GM23338 (cell line): ENCODE results near the gene DDX39A. TPM values are rescaled to one million over a fixed set of nuclear protein-coding genes. Genes with fewer than 3 reads are reported as not detected.
A peak's percentile ranks its signal among the peaks of the same experiment; 100 is the strongest.

Experiments used
- ATAC-seq: fragments of 200-7000 bp; cut with Tn5 transposase; 3 replicates; pipeline ENCODE4 v1.9.1; 2020
- DNase-seq: peaks from one replicate; pipeline ENCODE4 v3.0.0-alpha.2; 2015; ENCODE audit warnings: low spot score
- H2AFZ ChIP-seq: fragments of 200-600 bp; sonication (generic); 2 replicates; pipeline ENCODE4 v1.8.0; 2016; ENCODE audit warnings: antibody characterized with exemption, mild to moderate bottlenecking, moderate library complexity
- H3F3A ChIP-seq: fragments of 200-600 bp; sonication (generic); replicated peaks from 2 replicates; pipeline ENCODE4 v1.8.0; 2017; ENCODE audit warnings: antibody characterized with exemption, mixed run types, low read depth
- H3K27ac ChIP-seq: fragments of 200-600 bp; sonication (generic); 2 replicates; pipeline ENCODE4 v1.6.1; 2016; ENCODE audit warnings: low read depth
- H3K27me3 ChIP-seq: fragments of 200-600 bp; sonication (generic); 2 replicates; pipeline ENCODE4 v1.8.0; 2016; ENCODE audit warnings: mild to moderate bottlenecking, mixed run types, moderate library complexity; ENCODE audit not compliant: insufficient read depth
- H3K36me3 ChIP-seq: fragments of 200-600 bp; sonication (generic); 2 replicates; pipeline ENCODE4 v1.8.0; 2016; ENCODE audit warnings: mild to moderate bottlenecking; ENCODE audit not compliant: insufficient read depth
- H3K4me1 ChIP-seq: fragments of 200-600 bp; sonication (generic); 2 replicates; pipeline ENCODE4 v1.8.0; 2016; ENCODE audit warnings: mild to moderate bottlenecking, moderate library complexity; ENCODE audit not compliant: insufficient read depth
- H3K4me2 ChIP-seq: fragments of 200-600 bp; sonication (generic); 2 replicates; pipeline ENCODE4 v1.7.1; 2017; ENCODE audit warnings: mixed run types
- H3K4me3 ChIP-seq: fragments of 200-600 bp; sonication (generic); 2 replicates; pipeline ENCODE4 v1.6.1; 2016; ENCODE audit warnings: mixed run types
- H3K79me2 ChIP-seq: fragments of 200-600 bp; sonication (generic); replicated peaks from 2 replicates; pipeline ENCODE4 v1.8.0; 2017; ENCODE audit warnings: mild to moderate bottlenecking; ENCODE audit not compliant: insufficient read depth
- H3K9me2 ChIP-seq: fragments of 200-600 bp; sonication (generic); 2 replicates; pipeline ENCODE4 v1.8.0; 2017; ENCODE audit not compliant: insufficient read depth
- H4K20me1 ChIP-seq: fragments of 200-600 bp; sonication (generic); replicated peaks from 2 replicates; pipeline ENCODE4 v1.8.0; 2017; ENCODE audit warnings: mild to moderate bottlenecking; ENCODE audit not compliant: insufficient read depth
- H3K27ac Mint-ChIP-seq: 2 replicates; pipeline ENCODE4 v1.8.0; 2020; ENCODE audit warnings: inconsistent platforms, mild to moderate bottlenecking, moderate library complexity, mixed read lengths
- H3K27me3 Mint-ChIP-seq: 3 replicates; pipeline ENCODE4 v1.8.0; 2022; ENCODE audit warnings: low read depth, mild to moderate bottlenecking, moderate library complexity, mixed read lengths, inconsistent platforms; ENCODE audit not compliant: insufficient read depth, poor library complexity
- H3K36me3 Mint-ChIP-seq: 3 replicates; pipeline ENCODE4 v1.8.0; 2021; ENCODE audit warnings: low read depth, mild to moderate bottlenecking, inconsistent platforms, moderate library complexity, mixed read lengths
- H3K4me1 Mint-ChIP-seq: 3 replicates; pipeline ENCODE4 v1.8.0; 2020; ENCODE audit warnings: mild to moderate bottlenecking, inconsistent platforms, mixed read lengths
- H3K4me3 Mint-ChIP-seq: 3 replicates; pipeline ENCODE4 v1.8.0; 2021; ENCODE audit warnings: moderate library complexity, mild to moderate bottlenecking, inconsistent platforms, mixed read lengths
- H3K9me3 Mint-ChIP-seq: 3 replicates; pipeline ENCODE4 v1.8.0; 2020; ENCODE audit warnings: moderate library complexity, mild to moderate bottlenecking, inconsistent platforms, mixed read lengths
- EZH2 ChIP-seq: fragments of 200-600 bp; sonication (generic); IDR thresholded peaks from one replicate; pipeline ENCODE4 v1.8.0; 2017; ENCODE audit warnings: antibody characterized with exemption, mild to moderate bottlenecking, low read depth; ENCODE audit not compliant: unreplicated experiment
- EZH2phosphoT487 ChIP-seq: fragments of 200-600 bp; sonication (generic); IDR thresholded peaks from one replicate; pipeline ENCODE4 v1.8.1; 2018; ENCODE audit warnings: antibody characterized with exemption; ENCODE audit not compliant: unreplicated experiment
- JUNB ChIP-seq: IDR thresholded peaks from one replicate; pipeline ENCODE4 v1.6.1; 2016; ENCODE audit warnings: antibody characterized with exemption; ENCODE audit not compliant: unreplicated experiment
- POLR2AphosphoS5 ChIP-seq: IDR thresholded peaks from 2 replicates; pipeline ENCODE4 v1.6.1; 2016; ENCODE audit warnings: antibody characterized with exemption, low read depth
- STAT1 ChIP-seq: IDR thresholded peaks from one replicate; pipeline ENCODE4 v1.6.1; 2016; ENCODE audit warnings: antibody characterized with exemption; ENCODE audit not compliant: unreplicated experiment
- ZNF114 ChIP-seq: fragments of 250-450 bp; sonication (Bioruptor Pico); IDR thresholded peaks from 2 replicates; pipeline ENCODE4 v1.5.0; 2020; ENCODE audit warnings: mild to moderate bottlenecking, moderate library complexity
- ZNF331 ChIP-seq: fragments of 250-450 bp; sonication (Bioruptor Pico); IDR thresholded peaks from 2 replicates; pipeline ENCODE4 v1.5.0; 2020; ENCODE audit warnings: low read depth, mild to moderate bottlenecking, moderate library complexity
- polyA plus RNA-seq: library from polyadenylated mRNA; unstranded; fragments of >200 nt; fragmentation: Nextera tagmentation; extraction: Ambion mirVana; gene quantifications from 2 replicates; pipeline ENCODE4 v1.2.1, GENCODE V29; 2016
- total RNA-seq: library from RNA; depleted of rRNA; stranded (reverse); fragments of >200 nt; shearing (Covaris generic); gene quantifications from 2 replicates; pipeline ENCODE4 v1.2.3, GENCODE V29; 2014
- TF ChIP-seq, protein P1 (sequence below): fragments of 250-450 bp; sonication (Bioruptor Pico); IDR thresholded peaks from 2 replicates; pipeline ENCODE4 v1.5.0; 2020; ENCODE audit warnings: mild to moderate bottlenecking, moderate library complexity
- TF ChIP-seq, protein P2 (sequence below), 2 experiments: fragments of 200-600 bp in 1 of 2; sonication (generic) in 1 of 2; conservative IDR thresholded peaks; 2 replicates each; pipeline versions ENCODE4 v1.5.1 to v1.6.1; 2016 to 2017; ENCODE audit warnings: antibody characterized with exemption in 2 of 2, low read depth in 2 of 2, mild to moderate bottlenecking in 2 of 2, moderate library complexity in 1 of 2
- TF ChIP-seq, protein P3 (sequence below): IDR thresholded peaks from 2 replicates; pipeline ENCODE4 v1.6.1; 2016; ENCODE audit warnings: antibody characterized with exemption

DDX39A gene
- total and polyA plus RNA-seq, 2 experiments from 2014 or later, result 195 to 196 TPM

DNA sequence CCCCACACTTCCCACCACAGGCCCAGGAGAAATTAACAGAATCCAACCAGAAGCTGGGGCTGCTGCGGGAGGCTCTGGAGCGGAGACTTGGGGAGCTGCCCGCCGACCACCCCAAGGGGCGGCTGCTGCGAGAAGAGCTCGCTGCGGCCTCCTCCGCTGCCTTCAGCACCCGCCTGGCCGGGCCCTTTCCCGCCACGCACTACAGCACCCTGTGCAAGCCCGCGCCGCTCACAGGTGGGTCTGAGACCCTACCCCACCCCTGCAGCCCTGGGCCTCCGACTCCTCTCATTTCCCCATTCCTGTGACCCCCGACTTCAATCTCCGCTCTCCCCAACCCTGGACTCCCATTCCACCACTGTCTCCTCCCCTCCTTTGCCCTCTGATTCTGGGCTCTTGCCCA lies 31.7 kb upstream of the DDX39A start (continued):
- no peak for TF ChIP-seq JUNB
- TF ChIP-seq POLR2AphosphoS5, result no peak
- no peak for TF ChIP-seq STAT1
- TF ChIP-seq, protein P1, sequence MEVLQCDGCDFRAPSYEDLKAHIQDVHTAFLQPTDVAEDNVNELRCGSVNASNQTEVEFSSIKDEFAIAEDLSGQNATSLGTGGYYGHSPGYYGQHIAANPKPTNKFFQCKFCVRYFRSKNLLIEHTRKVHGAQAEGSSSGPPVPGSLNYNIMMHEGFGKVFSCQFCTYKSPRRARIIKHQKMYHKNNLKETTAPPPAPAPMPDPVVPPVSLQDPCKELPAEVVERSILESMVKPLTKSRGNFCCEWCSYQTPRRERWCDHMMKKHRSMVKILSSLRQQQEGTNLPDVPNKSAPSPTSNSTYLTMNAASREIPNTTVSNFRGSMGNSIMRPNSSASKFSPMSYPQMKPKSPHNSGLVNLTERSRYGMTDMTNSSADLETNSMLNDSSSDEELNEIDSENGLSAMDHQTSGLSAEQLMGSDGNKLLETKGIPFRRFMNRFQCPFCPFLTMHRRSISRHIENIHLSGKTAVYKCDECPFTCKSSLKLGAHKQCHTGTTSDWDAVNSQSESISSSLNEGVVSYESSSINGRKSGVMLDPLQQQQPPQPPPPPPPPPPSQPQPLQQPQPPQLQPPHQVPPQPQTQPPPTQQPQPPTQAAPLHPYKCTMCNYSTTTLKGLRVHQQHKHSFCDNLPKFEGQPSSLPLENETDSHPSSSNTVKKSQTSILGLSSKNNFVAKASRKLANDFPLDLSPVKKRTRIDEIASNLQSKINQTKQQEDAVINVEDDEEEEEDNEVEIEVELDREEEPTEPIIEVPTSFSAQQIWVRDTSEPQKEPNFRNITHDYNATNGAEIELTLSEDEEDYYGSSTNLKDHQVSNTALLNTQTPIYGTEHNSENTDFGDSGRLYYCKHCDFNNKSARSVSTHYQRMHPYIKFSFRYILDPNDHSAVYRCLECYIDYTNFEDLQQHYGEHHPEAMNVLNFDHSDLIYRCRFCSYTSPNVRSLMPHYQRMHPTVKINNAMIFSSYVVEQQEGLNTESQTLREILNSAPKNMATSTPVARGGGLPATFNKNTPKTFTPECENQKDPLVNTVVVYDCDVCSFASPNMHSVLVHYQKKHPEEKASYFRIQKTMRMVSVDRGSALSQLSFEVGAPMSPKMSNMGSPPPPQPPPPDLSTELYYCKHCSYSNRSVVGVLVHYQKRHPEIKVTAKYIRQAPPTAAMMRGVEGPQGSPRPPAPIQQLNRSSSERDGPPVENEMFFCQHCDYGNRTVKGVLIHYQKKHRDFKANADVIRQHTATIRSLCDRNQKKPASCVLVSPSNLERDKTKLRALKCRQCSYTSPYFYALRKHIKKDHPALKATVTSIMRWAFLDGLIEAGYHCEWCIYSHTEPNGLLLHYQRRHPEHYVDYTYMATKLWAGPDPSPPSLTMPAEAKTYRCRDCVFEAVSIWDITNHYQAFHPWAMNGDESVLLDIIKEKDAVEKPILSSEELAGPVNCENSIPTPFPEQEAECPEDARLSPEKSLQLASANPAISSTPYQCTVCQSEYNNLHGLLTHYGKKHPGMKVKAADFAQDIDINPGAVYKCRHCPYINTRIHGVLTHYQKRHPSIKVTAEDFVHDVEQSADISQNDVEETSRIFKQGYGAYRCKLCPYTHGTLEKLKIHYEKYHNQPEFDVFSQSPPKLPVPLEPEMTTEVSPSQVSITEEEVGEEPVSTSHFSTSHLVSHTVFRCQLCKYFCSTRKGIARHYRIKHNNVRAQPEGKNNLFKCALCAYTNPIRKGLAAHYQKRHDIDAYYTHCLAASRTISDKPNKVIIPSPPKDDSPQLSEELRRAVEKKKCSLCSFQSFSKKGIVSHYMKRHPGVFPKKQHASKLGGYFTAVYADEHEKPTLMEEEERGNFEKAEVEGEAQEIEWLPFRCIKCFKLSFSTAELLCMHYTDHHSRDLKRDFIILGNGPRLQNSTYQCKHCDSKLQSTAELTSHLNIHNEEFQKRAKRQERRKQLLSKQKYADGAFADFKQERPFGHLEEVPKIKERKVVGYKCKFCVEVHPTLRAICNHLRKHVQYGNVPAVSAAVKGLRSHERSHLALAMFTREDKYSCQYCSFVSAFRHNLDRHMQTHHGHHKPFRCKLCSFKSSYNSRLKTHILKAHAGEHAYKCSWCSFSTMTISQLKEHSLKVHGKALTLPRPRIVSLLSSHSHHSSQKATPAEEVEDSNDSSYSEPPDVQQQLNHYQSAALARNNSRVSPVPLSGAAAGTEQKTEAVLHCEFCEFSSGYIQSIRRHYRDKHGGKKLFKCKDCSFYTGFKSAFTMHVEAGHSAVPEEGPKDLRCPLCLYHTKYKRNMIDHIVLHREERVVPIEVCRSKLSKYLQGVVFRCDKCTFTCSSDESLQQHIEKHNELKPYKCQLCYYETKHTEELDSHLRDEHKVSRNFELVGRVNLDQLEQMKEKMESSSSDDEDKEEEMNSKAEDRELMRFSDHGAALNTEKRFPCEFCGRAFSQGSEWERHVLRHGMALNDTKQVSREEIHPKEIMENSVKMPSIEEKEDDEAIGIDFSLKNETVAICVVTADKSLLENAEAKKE (CRISPR knock-in tag), result no peak
- TF ChIP-seq EZH2, result no peak
- no peak for TF ChIP-seq ZNF114 (CRISPR knock-in tag)

DNA sequence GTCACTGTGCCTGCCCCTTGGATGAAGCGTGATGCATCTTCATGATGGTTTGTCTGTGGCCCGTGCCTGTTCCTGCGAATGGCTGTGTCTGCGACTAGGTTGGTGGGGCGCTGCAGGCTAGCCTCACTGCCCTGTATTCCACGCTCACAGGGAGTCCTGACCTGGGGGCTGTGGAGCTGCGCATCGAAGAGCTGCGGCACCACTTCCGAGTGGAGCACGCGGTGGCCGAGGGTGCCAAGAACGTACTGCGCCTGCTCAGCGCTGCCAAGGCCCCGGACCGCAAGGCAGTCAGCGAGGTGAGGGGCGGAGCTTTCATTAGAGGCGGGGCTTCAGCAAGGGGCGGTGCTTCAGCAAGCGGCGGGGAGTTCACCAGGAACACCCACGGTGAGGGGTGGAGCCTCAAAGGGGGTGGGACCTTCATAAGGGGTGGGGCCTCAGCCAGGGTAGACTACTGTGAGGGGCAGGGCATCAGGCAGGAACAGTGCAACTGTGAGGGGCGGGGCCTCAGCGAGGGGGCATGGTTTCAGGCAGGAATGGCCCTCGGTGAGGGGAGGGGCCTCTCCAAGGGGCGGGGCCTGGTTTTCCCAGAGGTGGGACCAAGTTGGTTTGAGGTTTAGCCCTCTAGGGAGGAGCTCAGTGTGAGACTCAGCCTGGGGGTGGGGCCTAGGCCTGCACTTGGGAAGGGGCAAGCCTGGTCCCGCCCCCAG lies 31.2 kb upstream of the DDX39A start:
- ATAC-seq, result peak; percentile 95
- H2AFZ ChIP-seq, result no peak overlapping the region
- H3K4me2 ChIP-seq, result no peak overlapping the region
- Mint-ChIP-seq H3K27me3 (peaks cover 14% of the 10 kb centered on the region), H3K9me3 (no peaks in the 10 kb centered on the region; the same call in 2 of the 3 replicates), H3K4me3 (no peak overlapping the region), H3K4me1 (no peaks in the 10 kb centered on the region), H3K27ac (peak overlapping the region; percentile 60), H3K36me3 (peaks cover 60% of the 10 kb centered on the region)
- no peaks in the 10 kb centered on the region for H3K27me3 ChIP-seq
- peaks cover 14% of the 10 kb centered on the region for H3F3A ChIP-seq
- H4K20me1 ChIP-seq, result no peaks in the 10 kb centered on the region
- H3K4me3 ChIP-seq, result no peak overlapping the region
- H3K27ac ChIP-seq, result no peak overlapping the region
- H3K9me2 ChIP-seq, result no peaks in the 10 kb centered on the region
- TF ChIP-seq STAT1, result no peak
- no peak for TF ChIP-seq EZH2phosphoT487
- TF ChIP-seq, protein P2, sequence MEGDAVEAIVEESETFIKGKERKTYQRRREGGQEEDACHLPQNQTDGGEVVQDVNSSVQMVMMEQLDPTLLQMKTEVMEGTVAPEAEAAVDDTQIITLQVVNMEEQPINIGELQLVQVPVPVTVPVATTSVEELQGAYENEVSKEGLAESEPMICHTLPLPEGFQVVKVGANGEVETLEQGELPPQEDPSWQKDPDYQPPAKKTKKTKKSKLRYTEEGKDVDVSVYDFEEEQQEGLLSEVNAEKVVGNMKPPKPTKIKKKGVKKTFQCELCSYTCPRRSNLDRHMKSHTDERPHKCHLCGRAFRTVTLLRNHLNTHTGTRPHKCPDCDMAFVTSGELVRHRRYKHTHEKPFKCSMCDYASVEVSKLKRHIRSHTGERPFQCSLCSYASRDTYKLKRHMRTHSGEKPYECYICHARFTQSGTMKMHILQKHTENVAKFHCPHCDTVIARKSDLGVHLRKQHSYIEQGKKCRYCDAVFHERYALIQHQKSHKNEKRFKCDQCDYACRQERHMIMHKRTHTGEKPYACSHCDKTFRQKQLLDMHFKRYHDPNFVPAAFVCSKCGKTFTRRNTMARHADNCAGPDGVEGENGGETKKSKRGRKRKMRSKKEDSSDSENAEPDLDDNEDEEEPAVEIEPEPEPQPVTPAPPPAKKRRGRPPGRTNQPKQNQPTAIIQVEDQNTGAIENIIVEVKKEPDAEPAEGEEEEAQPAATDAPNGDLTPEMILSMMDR (conservative IDR thresholded peaks at IDR 0.05; ENCODE audit: low read depth in 2 of 2), result no peak
- no peak for TF ChIP-seq ZNF331 (CRISPR knock-in tag)
- TF ChIP-seq, protein P3, sequence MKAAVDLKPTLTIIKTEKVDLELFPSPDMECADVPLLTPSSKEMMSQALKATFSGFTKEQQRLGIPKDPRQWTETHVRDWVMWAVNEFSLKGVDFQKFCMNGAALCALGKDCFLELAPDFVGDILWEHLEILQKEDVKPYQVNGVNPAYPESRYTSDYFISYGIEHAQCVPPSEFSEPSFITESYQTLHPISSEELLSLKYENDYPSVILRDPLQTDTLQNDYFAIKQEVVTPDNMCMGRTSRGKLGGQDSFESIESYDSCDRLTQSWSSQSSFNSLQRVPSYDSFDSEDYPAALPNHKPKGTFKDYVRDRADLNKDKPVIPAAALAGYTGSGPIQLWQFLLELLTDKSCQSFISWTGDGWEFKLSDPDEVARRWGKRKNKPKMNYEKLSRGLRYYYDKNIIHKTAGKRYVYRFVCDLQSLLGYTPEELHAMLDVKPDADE, result no peak
- TF ChIP-seq EZH2, result no peak
- TF ChIP-seq ZNF114 (CRISPR knock-in tag), result no peak
- no peak for TF ChIP-seq POLR2AphosphoS5
- DNase-seq, result peak; percentile 98
- H3K79me2 ChIP-seq, result no peaks in the 10 kb centered on the region
- H3K36me3 ChIP-seq, result peaks cover 20% of the 10 kb centered on the region
- H3K4me1 ChIP-seq, result no peaks in the 10 kb centered on the region
